Measurements from ENCODE around the gene NRCAM.

DNA sequence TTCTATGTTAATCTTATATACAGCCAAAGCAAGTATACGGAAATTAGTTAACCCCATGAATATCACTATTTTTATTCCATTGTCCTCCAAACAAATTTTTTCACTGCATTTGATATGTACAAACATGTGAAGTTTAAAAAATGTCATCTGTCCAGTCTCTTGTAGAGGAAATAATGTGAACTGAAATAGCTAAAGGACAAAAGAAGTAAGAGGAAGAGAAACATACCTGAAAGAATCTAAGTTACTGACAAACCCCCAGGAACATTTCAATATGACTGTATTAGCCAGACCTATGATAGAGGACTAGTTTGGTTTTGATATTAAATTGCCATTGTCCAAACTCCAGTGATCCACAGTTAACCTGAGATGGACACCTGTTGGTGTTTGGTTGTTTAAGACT lies 80.6 kb downstream of the NRCAM start:
- TF ChIP-seq, protein P1, sequence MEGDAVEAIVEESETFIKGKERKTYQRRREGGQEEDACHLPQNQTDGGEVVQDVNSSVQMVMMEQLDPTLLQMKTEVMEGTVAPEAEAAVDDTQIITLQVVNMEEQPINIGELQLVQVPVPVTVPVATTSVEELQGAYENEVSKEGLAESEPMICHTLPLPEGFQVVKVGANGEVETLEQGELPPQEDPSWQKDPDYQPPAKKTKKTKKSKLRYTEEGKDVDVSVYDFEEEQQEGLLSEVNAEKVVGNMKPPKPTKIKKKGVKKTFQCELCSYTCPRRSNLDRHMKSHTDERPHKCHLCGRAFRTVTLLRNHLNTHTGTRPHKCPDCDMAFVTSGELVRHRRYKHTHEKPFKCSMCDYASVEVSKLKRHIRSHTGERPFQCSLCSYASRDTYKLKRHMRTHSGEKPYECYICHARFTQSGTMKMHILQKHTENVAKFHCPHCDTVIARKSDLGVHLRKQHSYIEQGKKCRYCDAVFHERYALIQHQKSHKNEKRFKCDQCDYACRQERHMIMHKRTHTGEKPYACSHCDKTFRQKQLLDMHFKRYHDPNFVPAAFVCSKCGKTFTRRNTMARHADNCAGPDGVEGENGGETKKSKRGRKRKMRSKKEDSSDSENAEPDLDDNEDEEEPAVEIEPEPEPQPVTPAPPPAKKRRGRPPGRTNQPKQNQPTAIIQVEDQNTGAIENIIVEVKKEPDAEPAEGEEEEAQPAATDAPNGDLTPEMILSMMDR (IDR thresholded peaks at IDR 0.05) = no peak
- no peak for TF ChIP-seq POLR2AphosphoS5 (IDR thresholded peaks at IDR 0.05; ENCODE audit: insufficient read depth in 1 of 2, low read depth in 1 of 2)

Data from vagina (tissue), 2 donors.